C4-2B (cell line): Measurements from ENCODE around the gene C19orf18.

Experiments used
- H3K27ac ChIP-seq: fragments of 450-650 bp; 2 replicates; pipeline ENCODE4 v1.5.1; 2017
- ZFX ChIP-seq: fragments of 450-650 bp; IDR thresholded peaks from 2 replicates; pipeline ENCODE4 v1.6.1; 2017
- TF ChIP-seq, protein P1 (sequence below): fragments of 450-650 bp; conservative IDR thresholded peaks from 2 replicates; pipeline ENCODE4 v1.5.1; 2017; ENCODE audit warnings: mild to moderate bottlenecking

C19orf18 gene

DNA sequence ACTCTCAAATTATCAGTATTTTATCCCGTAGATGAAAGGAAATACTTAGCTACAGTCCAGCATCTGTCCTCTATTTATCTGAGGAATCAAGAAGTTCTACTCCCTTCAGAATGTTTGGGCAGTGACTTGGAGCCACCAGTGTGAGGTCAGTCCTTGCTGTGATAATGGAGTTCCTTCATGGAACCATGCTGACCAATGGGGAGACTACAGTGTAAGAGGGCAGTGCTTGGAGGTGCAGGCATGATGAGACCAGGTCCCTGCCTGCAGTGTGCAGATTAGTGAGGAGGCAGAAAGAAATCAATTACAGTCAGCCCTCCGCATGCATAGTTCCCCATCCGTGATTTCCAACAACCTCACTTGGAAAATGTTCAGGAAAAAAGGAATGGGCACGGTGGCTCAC is at the start of gene C19orf18:
Gene C19orf18, minus strand, starts transcription at position 101 of the 400 bp plus-strand sequence. CDS start 102 bp downstream, outside the sequence.
- no peak within 1 kb of the TSS for H3K27ac ChIP-seq

DNA sequence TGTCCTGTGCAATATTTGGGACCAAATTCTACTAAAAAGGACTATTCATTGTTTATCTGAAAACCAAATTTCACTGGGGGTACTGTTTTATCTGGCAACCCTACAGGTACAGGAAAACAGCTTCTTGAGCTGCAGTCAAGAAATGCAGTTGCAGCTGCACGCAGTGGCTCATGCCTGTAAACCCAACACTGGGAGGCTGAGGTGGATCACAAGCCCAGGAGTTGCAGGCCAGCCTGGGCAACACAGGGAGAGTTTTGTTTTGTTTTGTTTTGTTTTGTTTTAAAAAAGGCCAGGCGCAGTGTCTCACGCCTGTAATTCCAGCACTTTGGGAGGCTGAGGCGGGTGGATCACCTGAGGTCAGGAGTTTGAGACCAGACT is 47.9 kb upstream of the C19orf18 start:
- TF ChIP-seq, protein P1, sequence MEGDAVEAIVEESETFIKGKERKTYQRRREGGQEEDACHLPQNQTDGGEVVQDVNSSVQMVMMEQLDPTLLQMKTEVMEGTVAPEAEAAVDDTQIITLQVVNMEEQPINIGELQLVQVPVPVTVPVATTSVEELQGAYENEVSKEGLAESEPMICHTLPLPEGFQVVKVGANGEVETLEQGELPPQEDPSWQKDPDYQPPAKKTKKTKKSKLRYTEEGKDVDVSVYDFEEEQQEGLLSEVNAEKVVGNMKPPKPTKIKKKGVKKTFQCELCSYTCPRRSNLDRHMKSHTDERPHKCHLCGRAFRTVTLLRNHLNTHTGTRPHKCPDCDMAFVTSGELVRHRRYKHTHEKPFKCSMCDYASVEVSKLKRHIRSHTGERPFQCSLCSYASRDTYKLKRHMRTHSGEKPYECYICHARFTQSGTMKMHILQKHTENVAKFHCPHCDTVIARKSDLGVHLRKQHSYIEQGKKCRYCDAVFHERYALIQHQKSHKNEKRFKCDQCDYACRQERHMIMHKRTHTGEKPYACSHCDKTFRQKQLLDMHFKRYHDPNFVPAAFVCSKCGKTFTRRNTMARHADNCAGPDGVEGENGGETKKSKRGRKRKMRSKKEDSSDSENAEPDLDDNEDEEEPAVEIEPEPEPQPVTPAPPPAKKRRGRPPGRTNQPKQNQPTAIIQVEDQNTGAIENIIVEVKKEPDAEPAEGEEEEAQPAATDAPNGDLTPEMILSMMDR, result peak; percentile 31
- no peak for TF ChIP-seq ZFX

More for the DNA sequence above, at the start of gene C19orf18:
- TF ChIP-seq ZFX, result no peak
- TF ChIP-seq, protein P1, result no peak

DNA sequence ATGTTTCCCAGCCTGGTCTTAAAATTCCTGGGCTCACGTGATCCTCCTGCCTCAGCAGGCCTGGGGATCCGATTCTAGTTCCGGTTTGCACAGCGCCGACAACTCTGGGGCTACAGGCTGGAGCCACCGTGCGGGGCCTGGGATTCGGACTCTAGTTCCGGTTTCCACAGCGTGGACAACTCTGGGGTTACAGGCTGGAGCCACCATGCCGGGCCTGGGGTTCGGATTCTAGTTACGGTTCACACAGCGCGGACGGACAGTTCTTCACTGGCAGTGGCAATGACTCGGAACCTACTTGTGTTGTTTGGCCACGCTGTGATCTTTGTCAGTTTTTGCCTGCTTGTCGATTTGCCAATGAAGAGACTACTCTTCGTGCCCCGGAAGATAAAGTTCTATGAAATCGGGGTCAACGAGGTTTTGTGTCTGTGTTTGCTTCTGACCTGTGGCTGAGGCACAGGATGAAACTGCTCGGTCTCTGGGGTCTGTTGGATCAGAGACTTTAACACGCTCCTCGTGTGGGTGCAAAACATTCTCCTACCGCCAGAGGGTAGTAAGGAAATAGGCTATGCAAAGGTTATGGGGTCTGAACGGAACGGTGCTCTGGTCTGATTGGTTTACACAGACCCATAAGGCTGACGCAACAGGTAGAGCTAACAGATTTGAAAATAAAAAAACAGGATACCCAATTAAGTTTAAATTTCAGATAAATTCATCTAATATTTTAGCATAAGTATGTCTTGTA is 47.4 kb upstream of the C19orf18 start:
- H3K27ac ChIP-seq, result no peak overlapping the region
- TF ChIP-seq, protein P1, result peak; percentile 68
- no peak for TF ChIP-seq ZFX

More for the DNA sequence above, 47.9 kb upstream of the C19orf18 start:
- H3K27ac ChIP-seq, result no peak overlapping the region

DNA sequence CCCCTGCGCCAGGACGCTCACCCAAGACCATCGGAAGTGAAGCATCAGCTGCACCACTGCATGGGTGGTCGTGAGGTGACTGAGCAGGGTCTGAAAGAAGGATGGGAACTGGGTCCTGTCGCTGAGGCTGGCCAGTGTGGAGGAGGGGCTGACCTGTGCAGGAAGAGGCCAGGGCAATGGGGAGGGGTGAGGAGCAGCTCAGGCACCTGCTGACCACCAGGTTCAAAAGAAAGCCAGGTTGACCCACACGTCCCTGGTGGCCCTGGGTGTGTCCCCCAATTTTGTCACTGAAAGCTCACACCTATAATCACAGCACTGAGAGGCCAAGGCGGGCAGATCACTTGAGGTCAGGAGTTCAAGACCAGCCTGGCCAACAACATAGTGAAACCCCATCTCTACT is 45.8 kb upstream of the C19orf18 start:
- H3K27ac ChIP-seq, result no peak overlapping the region
- TF ChIP-seq ZFX, result no peak
- TF ChIP-seq, protein P1, result no peak

DNA sequence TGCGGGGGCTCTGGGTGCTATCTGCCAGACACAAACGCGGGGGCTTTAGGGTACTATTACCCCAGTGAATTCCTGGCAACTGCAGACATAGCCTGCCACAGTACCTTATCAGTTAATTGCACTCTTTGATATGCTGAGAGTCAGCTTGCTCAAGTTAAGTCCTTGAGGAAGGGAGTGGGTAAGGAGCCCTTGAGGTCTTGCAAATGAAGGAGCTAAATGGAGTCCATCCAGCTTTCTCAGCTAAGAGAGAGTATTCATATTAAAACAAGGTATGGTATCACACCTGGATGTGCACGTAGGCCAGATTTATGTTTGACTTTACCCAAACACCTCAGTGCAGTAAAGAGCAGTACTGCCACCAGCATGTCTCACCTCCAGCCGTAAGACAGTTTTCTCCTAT is 39.8 kb upstream of the C19orf18 start:
- no peak overlapping the region for H3K27ac ChIP-seq
- TF ChIP-seq, protein P1, result no peak

DNA sequence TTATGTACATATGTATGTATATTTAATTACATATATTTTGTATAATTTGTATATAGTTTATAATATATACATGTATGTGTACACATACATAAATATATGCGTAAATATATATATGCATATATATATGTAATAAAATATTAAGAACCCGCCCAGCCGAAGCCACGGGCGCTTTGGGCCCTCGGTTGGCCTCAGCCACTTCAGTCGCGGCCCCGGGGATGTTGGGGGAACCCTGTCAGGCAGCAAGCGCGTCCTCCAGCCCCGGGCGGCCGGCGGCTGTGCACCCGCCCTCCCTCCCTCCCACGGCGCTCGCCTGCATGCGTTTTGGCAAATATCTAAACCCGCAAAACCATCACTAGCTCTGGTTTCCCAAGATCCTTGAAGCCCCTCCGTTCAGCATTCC is 36.2 kb upstream of the C19orf18 start:
- TF ChIP-seq, protein P1, result no peak
- TF ChIP-seq ZFX, result no peak
- no peak overlapping the region for H3K27ac ChIP-seq

DNA sequence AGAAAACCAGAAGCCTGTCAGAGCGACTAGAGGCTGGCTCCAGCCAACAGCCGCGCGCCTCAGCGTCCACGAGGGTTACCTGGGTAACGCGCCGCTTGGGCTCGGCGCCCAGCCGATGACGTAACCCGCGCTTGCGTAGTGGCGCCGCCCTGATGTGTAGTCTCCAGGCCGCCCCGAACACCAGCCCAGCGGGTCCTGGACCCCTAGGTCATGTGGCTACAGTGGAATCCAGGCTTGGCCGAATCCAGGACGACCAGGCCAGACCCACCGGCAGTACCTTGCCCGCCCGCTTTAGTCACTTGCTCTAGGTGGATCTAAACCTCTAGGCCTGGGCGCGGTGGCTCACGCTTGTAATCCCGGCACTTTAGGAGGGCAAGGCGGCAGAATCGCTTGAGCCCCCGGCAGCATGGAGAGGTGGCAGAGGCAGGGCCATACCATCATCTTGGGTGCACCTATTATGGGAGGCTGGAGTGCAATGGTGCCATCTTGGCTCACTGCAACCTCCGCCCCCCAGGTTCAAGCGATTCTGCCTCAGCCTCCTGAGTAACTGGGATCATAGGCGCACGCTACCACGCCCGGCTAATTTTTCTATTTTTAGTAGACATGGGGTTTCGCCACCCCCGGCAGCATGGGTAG is 35.5 kb upstream of the C19orf18 start:
- TF ChIP-seq, protein P1, result no peak
- no peak for TF ChIP-seq ZFX
- no peak overlapping the region for H3K27ac ChIP-seq
